Measurements from ENCODE around the gene CRACR2A.

- TF ChIP-seq CTCF (IDR thresholded peaks at IDR 0.05; ENCODE audit: low read depth, low read length) = no peak
- TF ChIP-seq POLR2A (IDR thresholded peaks at IDR 0.05; ENCODE audit: extremely low read depth, insufficient read length) = no peak
- TF ChIP-seq MAX (IDR thresholded peaks at IDR 0.05; ENCODE audit: low read depth, low read length) = no peak
Observed at GRCh38 chr12:3747976-3748619, 4.8 kb downstream of the CRACR2A start.

Data from NB4 (cell line).